Measurements from ENCODE around the gene ANKMY1.

GRCh38 chr2:240452462-240453256 is 105.1 kb downstream of the ANKMY1 start:
- TF ChIP-seq, protein P1, sequence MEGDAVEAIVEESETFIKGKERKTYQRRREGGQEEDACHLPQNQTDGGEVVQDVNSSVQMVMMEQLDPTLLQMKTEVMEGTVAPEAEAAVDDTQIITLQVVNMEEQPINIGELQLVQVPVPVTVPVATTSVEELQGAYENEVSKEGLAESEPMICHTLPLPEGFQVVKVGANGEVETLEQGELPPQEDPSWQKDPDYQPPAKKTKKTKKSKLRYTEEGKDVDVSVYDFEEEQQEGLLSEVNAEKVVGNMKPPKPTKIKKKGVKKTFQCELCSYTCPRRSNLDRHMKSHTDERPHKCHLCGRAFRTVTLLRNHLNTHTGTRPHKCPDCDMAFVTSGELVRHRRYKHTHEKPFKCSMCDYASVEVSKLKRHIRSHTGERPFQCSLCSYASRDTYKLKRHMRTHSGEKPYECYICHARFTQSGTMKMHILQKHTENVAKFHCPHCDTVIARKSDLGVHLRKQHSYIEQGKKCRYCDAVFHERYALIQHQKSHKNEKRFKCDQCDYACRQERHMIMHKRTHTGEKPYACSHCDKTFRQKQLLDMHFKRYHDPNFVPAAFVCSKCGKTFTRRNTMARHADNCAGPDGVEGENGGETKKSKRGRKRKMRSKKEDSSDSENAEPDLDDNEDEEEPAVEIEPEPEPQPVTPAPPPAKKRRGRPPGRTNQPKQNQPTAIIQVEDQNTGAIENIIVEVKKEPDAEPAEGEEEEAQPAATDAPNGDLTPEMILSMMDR (IDR thresholded peaks at IDR 0.05; ENCODE audit: low read depth, low read length) = no peak
- TF ChIP-seq POLR2A (IDR thresholded peaks at IDR 0.05; ENCODE audit: extremely low read depth, insufficient read length) (no peak), MYC (IDR thresholded peaks at IDR 0.05; ENCODE audit: low read depth, low read length) (no peak), MAX (IDR thresholded peaks at IDR 0.05; ENCODE audit: low read depth, low read length) (no peak)

Data from NB4 (cell line).